ENCODE measurements around the gene MRPL3.

GRCh38 chr3:131480116-131480515, 22.7 kb downstream of the MRPL3 start:
- TF ChIP-seq CTCF (IDR thresholded peaks at IDR 0.05) (no peak), POLR2AphosphoS5 (IDR thresholded peaks at IDR 0.05) (no peak)
